Esophagus muscularis mucosa (tissue), 3 donors: ENCODE measurements around the gene KCNV2.

ENCODE experiments used
- POLR2A ChIP-seq: fragments of 450-650 bp; IDR thresholded peaks from one replicate; pipeline ENCODE4 v1.6.1; 2017; ENCODE audit warnings: antibody characterized with exemption, moderate library complexity, mild to moderate bottlenecking, low read depth
- TF ChIP-seq, protein P1 (sequence below), 3 experiments: fragments of 200-600 bp in 2 of 3; fragments of 450-650 bp in 1 of 3; sonication (generic) in 2 of 3; IDR thresholded peaks; one replicate each; pipeline ENCODE4 v1.5.1; 2017 to 2019; ENCODE audit warnings: antibody characterized with exemption in 3 of 3, mild to moderate bottlenecking in 2 of 3, moderate library complexity in 1 of 3

DNA sequence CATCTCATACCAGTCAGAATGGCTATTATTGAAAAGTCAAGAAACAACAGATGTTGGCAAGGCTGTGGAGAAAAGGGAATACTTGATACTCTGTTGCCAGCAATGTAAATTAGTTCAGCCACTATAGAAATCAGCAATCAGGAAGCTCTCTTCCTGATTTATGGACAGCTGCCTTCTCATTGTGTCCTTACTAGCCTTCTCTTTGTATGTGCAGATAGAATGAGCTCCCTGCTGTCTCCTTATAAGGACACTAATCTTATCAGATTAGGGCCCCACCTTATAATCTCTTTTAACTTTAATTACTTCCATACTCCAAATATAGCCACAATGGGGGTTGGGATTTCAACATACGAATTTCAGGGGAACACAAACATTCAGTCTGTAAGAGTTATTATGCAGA lies 38.0 kb downstream of the KCNV2 start:
- TF ChIP-seq POLR2A, result no peak
- TF ChIP-seq, protein P1, sequence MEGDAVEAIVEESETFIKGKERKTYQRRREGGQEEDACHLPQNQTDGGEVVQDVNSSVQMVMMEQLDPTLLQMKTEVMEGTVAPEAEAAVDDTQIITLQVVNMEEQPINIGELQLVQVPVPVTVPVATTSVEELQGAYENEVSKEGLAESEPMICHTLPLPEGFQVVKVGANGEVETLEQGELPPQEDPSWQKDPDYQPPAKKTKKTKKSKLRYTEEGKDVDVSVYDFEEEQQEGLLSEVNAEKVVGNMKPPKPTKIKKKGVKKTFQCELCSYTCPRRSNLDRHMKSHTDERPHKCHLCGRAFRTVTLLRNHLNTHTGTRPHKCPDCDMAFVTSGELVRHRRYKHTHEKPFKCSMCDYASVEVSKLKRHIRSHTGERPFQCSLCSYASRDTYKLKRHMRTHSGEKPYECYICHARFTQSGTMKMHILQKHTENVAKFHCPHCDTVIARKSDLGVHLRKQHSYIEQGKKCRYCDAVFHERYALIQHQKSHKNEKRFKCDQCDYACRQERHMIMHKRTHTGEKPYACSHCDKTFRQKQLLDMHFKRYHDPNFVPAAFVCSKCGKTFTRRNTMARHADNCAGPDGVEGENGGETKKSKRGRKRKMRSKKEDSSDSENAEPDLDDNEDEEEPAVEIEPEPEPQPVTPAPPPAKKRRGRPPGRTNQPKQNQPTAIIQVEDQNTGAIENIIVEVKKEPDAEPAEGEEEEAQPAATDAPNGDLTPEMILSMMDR (IDR thresholded peaks at IDR 0.05), result no peak
